GM18526 (cell line): ENCODE results near the gene CFHR1.
"Not testable (repeated sequence)": the region's sequence is repeated elsewhere in the genome, so short reads cannot be mapped to it uniquely, and the experiment has no call there.

Experiments used
- POLR2A ChIP-seq: IDR thresholded peaks from 3 replicates; pipeline ENCODE4 v1.6.1; 2011; ENCODE audit not compliant: insufficient read length; ENCODE audit errors: extremely low read depth

CFHR1 gene

DNA sequence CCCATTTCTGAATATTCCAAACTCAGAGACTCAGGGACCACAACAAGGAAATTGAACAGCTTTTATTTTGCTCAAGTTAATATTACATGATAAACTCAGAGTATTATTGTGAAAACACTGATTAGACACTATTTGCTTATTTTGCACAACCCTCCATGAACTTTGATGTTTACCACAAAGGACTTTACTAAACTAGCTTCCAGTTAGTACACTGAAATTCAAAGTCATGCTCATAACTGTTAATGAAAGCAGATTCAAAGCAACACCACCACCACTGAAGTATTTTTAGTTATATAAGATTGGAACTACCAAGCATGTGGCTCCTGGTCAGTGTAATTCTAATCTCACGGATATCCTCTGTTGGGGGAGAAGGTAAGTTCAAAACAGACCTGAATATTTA is at the start of gene CFHR1:
Gene CFHR1, plus strand, starts transcription at position 201 of the 400 bp plus-strand sequence. Its CDS starts 114 bp downstream, at position 315.
- TF ChIP-seq POLR2A, result not testable (repeated sequence)

DNA sequence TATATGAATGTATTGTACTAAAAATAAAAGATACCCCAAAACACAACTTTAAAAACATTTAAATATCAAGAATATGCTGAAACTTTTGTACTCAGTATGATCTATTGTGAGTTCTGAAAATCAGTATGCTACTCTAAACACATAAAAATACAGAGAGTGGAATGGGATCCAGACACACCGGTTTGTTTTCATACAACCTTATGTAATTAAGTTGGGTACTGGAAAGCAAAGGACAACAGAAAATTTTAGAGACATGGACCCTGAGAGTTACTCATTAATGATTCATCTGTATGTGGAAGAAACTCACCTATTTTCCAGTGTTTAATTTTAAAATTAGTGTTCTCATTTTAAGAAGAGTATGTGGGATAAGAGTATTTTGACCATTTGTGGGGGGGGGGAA is 45.8 kb upstream of the CFHR1 start:
- TF ChIP-seq POLR2A, result no peak

DNA sequence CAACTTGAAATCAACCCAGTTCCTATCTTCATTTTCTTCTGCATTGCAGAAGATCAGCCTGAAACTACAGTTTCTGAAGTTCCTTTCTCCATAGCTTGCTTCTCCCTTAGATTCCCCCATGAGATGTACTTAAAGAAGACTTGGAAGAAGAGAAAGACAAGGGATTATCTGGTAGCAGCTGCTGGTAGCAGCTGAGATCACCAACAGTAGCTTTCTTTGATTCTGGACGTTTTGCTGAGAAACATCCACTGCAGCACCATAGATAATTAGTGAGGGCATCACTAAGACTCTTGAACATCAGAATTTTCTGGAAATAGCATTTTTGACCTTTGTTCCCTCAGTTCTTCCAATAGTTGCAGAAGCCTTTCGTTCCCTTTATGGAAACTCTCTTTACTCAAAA is 45.4 kb upstream of the CFHR1 start:
- no peak for TF ChIP-seq POLR2A

DNA sequence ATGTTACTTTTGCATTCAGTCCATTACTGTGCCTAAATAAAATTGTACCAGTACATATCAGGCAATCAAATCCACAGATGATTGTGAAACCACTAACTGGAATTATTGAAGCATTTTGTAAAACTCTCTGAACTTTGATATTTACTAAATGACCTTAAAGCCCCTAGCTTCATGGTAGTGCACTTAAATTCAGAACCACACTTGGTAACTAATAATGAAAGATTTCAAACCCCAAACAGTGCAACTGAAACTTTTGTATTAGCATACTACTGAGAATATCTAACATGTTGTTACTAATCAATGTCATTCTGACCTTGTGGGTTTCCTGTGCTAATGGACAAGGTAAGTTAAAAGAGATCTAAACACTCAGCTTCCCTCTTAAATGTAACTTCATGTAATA is 44.9 kb upstream of the CFHR1 start, which contains the start of gene CFHR3:
Gene CFHR3, plus strand, starts transcription at position 238 of the 400 bp plus-strand sequence. Its CDS starts 47 bp downstream, at position 285.
- TF ChIP-seq POLR2A, result no peak

DNA sequence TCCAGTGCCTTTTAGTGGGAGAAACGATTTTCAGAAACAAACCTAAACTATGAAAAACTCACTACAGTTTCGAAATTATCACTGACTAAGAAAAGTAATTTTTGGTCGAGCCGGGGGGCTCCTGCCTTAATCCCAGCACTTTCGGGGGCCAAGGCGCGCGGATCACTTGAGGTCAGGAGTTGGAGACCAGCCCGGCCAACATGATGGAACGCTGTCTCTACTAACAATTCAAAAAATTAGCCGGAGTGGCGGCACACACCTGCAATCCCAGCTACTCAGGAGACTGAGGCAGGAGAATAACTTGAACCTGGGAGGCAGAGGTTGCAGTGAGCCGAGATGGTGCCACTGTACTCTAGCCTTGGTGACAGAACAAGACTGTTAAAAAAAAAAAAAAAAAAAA is 41.9 kb upstream of the CFHR1 start:
- no peak for TF ChIP-seq POLR2A

DNA sequence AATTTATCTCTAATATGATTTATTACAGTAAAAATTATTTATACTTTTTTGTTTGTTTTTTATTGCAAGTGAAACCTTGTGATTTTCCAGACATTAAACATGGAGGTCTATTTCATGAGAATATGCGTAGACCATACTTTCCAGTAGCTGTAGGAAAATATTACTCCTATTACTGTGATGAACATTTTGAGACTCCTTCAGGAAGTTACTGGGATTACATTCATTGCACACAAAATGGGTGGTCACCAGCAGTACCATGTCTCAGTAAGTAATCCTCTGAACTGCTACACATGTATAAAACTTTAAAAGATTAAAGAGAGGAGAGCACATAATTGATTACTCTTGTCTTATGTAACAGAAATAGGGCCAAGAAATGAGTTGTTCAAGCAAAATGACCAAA is 40.4 kb upstream of the CFHR1 start:
- no peak for TF ChIP-seq POLR2A

DNA sequence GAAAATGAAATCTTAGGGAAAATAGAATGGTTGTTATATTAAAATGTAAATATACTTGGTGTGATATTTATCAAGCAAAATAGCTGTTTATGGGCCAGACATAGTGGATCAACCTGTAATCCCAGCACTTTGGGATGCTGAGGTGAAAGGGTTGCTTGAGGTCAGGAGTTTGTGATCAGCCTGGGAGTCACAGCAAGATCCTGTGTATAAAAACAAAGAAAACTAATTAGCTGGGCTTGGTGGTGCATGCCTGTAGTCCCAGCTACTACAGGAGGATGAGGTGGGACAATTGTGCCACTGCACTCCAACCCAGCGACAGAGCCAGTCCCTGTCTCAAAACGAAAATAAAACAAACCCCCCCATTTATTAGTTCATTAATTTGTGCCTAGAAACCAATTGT is 21.6 kb upstream of the CFHR1 start:
- TF ChIP-seq POLR2A, result no peak

DNA sequence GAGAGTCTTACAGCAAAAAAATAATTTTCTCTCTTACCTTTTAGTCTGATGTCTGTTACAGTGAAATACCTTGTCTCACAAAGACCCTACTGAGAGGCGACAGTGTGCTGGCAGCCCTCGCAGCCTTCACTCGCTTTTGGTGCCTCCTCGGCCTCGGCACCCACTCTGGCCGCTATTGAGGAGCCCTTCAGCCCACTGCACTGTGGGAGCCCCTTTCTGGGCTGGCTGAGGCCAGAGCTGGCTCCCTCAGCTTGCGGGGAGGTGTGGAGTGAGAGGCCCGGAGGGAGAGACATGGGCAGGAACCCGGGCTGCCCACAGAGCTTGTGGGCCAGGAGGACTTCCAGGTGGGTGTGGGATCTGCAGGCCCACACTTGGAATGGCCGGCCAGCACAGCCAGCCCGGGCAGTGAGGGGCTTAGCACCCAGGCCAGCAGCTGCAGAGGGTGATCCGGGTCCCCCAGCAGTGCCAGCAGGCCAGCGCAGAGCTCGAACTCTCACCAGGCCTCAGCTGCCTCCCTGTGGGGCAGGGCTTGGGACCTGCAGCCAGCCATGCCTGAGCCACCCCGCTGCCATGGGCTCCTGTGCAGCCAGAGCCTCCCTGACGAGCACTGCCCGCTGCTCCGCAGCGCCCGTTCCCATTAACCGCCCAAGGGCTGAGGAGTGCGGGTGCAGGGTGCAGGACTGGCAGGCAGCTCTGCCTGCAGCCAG is 10.8 kb upstream of the CFHR1 start:
- TF ChIP-seq POLR2A, result no peak

DNA sequence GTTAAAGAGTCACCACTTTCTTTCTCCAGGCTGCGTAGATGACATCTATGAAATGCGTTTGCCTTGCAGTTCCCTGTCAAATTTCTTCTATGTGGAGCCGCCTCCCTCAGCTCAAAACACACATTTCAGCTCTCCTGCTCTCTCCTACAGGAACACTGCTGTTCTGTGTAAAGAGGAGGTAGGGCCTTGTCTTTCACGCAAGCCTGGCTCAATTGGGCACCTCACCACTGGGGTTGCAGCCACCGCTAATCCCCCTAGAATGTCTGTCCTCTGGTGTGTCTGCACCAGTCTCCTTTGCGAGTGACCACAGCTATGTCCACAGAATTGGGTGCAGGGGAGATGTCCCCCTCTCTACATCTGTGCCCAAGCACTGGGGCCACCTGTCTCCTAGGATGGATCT is 36.5 kb downstream of the CFHR1 start:
- no peak for TF ChIP-seq POLR2A

DNA sequence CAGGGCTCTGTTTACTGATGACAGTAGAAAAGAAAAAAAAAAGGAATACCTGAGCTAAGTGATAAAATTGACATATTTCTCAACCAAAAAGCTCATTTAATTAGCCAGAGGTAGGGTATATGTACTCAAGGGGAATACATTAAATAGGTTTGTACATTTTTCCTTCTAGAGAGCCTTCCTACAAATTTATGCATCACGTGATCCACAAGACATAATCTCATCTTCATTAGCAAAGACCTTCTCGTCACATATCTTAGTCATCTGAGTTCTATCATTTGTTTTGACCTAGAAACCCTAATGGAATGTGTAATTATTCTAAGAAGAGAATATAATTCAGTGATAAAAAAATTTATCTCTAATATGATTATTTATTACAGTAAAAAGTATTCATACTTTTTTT is 37.7 kb downstream of the CFHR1 start:
- no peak for TF ChIP-seq POLR2A

DNA sequence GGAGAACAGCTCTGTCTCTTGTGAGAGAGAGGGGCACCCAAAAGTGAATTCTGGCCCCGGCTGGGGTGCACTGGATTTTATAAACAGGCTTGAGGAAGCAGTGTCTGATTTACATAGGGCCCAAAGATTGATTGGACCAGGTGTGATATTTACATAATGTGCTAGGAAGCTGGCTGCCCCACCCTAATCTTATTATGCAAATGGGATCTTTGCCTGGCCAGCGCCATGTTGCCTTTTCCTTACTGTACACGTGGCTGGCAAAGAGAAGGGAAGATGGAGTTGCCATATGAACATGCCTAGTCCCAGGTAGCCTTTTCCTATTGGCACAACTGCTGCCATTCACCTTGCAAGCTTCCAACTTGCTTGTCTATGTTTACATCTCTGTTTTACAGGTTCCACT is 39.3 kb downstream of the CFHR1 start:
- no peak for TF ChIP-seq POLR2A

DNA sequence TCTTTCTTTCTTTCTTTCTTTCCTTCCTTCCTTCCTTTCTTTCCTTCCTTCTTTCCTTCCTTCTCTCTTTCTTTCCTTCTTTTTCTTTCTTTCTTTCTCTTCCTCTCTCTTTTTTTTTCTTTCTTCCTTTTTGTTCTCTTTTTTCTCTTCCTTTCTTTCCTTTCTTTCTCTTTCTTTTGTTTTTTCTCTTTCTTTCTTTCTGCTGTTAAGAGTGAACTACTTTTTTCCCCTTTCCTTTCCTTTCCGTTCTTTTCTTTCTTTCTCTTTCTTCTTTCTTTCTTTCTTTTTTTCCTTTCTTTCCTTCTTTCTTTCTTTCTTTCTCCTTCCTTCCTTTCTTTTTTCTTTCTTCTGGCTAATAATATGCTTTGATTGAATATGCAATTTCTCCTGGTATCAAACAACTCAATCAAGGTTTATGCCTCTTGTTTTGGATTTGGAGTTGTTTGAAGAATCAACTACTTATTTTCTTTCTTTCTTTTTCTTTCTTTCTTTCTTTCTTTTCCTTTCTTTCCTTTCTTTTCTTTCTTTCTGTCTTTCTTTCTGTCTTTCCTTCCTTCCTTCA is 40.9 kb downstream of the CFHR1 start:
- no peak for TF ChIP-seq POLR2A

DNA sequence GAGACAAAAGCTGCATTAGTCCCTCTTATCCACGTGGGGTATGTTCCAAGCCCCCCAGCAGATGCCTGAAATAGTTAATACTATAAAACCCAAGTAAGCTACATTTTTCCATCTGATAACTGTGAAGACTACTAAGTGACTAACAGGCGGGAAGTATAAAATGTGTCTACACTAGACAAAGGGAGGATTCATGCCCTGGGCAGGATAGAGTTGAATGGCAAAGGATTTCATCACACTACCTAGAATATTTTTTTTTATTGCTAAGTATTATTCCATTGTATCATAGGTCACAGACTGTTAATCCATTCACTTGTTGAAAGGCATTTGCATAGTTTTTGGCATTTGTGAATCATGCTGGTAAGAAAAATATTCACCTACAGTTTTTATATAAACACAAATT is 41.9 kb downstream of the CFHR1 start:
- TF ChIP-seq POLR2A, result no peak

DNA sequence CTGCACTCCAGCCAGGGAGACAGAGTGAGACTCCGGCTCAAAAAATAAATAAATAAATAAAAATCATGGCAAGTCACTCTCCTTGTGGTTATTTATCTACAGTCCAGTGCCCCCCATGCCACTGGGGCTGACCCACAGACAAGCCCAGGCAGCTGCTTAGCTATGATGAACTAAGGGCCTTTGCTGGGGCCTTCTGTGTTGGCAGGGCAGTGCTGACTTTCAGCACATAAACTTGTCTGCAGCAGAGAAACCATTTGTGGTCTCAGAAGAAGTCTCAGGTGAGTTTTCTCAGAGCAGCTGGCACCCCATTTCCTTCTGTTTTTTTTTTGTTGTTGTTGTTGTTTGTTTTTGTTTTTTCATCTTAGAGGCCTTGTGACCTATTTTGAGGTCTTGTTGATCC is 47.4 kb downstream of the CFHR1 start:
- no peak for TF ChIP-seq POLR2A

DNA sequence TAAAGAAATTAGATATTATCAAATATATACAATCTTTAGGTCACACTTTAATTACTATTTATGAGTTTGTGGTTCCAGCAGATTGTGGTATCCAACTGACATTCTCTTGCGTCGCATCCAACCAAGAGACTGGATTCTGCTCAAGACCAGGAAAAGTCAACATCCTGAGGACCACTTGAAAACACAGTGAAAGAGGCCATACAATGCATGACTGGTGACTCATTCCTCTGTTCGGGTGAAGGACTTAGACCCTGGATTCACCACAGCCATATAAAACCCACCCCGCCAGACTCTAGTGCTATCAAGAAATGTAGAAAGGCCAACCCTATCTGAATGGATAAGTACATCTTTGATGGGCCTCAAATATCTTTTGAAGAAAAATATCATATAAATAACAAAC is 53.9 kb downstream of the CFHR1 start:
- TF ChIP-seq POLR2A, result no peak

DNA sequence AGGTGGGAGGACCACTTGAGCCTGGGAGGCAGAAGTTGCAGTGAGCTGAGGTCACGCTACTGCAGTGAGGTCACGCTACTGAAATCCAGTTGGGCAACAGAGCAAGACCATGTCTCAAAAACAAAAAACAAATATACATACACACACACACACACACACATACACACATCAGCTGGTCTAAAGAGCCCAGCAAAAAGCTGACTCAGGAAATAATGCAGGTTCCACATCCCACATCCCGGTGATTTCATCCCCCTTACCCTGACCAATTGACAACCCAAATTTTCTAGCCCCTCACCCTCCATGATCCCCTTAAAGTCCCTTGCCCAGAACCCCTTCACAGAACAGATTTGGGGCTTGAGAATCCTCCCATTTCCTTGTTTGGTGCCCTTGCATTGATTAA is 56.4 kb downstream of the CFHR1 start:
- no peak for TF ChIP-seq POLR2A

DNA sequence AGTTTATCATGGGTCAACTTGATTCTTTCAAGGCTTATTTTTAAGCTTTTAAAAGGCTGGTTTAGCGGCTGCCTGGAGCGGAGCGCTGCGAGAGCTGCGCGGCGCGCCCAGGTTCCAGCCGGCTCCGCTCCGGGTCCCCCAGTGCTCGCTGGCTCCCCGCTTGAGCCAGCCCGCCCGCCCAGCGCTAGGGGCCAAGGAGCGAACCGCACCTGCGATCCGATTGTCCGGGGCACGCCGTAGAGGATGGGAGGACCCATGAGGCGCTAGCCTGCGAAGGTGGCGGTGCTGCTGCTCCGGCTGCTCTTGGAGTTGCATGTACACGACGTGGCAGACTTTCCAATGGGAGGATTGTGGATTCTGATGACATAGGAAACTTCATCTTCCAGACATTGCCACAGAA is 58.4 kb downstream of the CFHR1 start:
- TF ChIP-seq POLR2A, result no peak
